Neural cell (in vitro differentiated cells): ENCODE measurements around the gene MAN2A2. TPM values are rescaled to one million over a fixed set of nuclear protein-coding genes. Genes with fewer than 3 reads are reported as not detected.

Experiments used
- H2AFZ ChIP-seq: fragments of 200-600, 300-800 bp; sonication (generic), shearing (Covaris generic); 2 replicates; pipeline ENCODE4 v1.6.0; 2014; ENCODE audit warnings: low read depth, mild to moderate bottlenecking, antibody characterized with exemption, low read length, moderate library complexity
- H3F3A ChIP-seq: fragments of 200-600 bp; shearing (Covaris generic); 2 replicates; pipeline ENCODE4 v1.6.1; 2016; ENCODE audit warnings: mild to moderate bottlenecking, moderate library complexity, mixed read lengths, antibody characterized with exemption, low read length; ENCODE audit not compliant: insufficient read depth, poor library complexity, severe bottlenecking
- H3K27ac ChIP-seq: fragments of 200-600, 300-800 bp; sonication (generic), shearing (Covaris generic); 2 replicates; pipeline ENCODE4 v1.5.1; 2014; ENCODE audit warnings: mild to moderate bottlenecking, low read length, moderate library complexity
- H3K27me3 ChIP-seq: fragments of 300-800, 200-600 bp; sonication (generic), shearing (Covaris generic); 2 replicates; pipeline ENCODE4 v1.6.0; 2014; ENCODE audit warnings: mild to moderate bottlenecking, low read depth, low read length, moderate library complexity; ENCODE audit not compliant: insufficient read depth
- H3K36me3 ChIP-seq: fragments of 300-800, 200-600 bp; sonication (generic), shearing (Covaris generic); 2 replicates; pipeline ENCODE4 v1.5.1; 2014; ENCODE audit warnings: mild to moderate bottlenecking, antibody characterized with exemption, low read length, moderate library complexity; ENCODE audit not compliant: insufficient read depth
- H3K4me2 ChIP-seq: fragments of 300-800, 200-600 bp; sonication (generic), shearing (Covaris generic); 2 replicates; pipeline ENCODE4 v1.6.0; 2014; ENCODE audit warnings: mild to moderate bottlenecking, low read length
- H3K4me3 ChIP-seq: fragments of 300-800, 200-600 bp; sonication (generic), shearing (Covaris generic); 2 replicates; pipeline ENCODE4 v1.5.1; 2014; ENCODE audit warnings: mild to moderate bottlenecking, low read length, moderate library complexity
- H3K79me2 ChIP-seq: fragments of 200-600 bp; shearing (Covaris generic); replicated peaks from 2 replicates; pipeline ENCODE4 v1.6.0; 2014; ENCODE audit warnings: mild to moderate bottlenecking, low read length, moderate library complexity; ENCODE audit not compliant: insufficient read depth
- H3K9ac ChIP-seq: fragments of 300-800, 200-600 bp; sonication (generic), shearing (Covaris generic); 2 replicates; pipeline ENCODE4 v1.6.1; 2016; ENCODE audit warnings: mild to moderate bottlenecking, low read length, mixed read lengths
- H3K9me2 ChIP-seq: fragments of 200-600 bp; shearing (Covaris generic); 2 replicates; pipeline ENCODE4 v1.6.1; 2016; ENCODE audit warnings: mild to moderate bottlenecking, low read length, mixed read lengths; ENCODE audit not compliant: insufficient read depth
- H3K9me3 ChIP-seq: fragments of 200-600, 300-800 bp; sonication (generic), shearing (Covaris generic); 2 replicates; pipeline ENCODE4 v1.6.1; 2016; ENCODE audit warnings: mild to moderate bottlenecking, mixed run types, low read length, moderate library complexity, mixed read lengths
- H4K20me1 ChIP-seq: fragments of 200-600 bp; shearing (Covaris generic); 2 replicates; pipeline ENCODE4 v1.6.1; 2016; ENCODE audit warnings: mild to moderate bottlenecking, mixed run types; ENCODE audit not compliant: insufficient read depth
- EP300 ChIP-seq: fragments of 450-650 bp; conservative IDR thresholded peaks from 2 replicates; pipeline ENCODE4 v1.6.1; 2014; ENCODE audit warnings: antibody characterized with exemption, mild to moderate bottlenecking, moderate library complexity; ENCODE audit not compliant: poor library complexity, severe bottlenecking
- EZH2 ChIP-seq: fragments of 200-600, 300-800 bp; shearing (Covaris generic), sonication (generic); IDR thresholded peaks from 2 replicates; pipeline ENCODE4 v1.6.1; 2014; ENCODE audit warnings: antibody characterized with exemption, low read length, borderline replicate concordance, mild to moderate bottlenecking; ENCODE audit not compliant: insufficient read depth, poor library complexity, severe bottlenecking
- MXI1 ChIP-seq: fragments of 450-650 bp; conservative IDR thresholded peaks from 2 replicates; pipeline ENCODE4 v1.6.1; 2014; ENCODE audit warnings: antibody characterized with exemption, mild to moderate bottlenecking; ENCODE audit not compliant: poor library complexity, severe bottlenecking
- POLR2AphosphoS5 ChIP-seq: IDR thresholded peaks from 2 replicates; pipeline ENCODE4 v1.6.1; 2012
- RAD21 ChIP-seq: fragments of 450-650 bp; conservative IDR thresholded peaks from 2 replicates; pipeline ENCODE4 v1.6.1; 2014; ENCODE audit warnings: antibody characterized with exemption, mild to moderate bottlenecking, moderate library complexity
- SMC3 ChIP-seq: fragments of 450-650 bp; conservative IDR thresholded peaks from 2 replicates; pipeline ENCODE4 v1.6.1; 2014; ENCODE audit warnings: antibody characterized with exemption, mild to moderate bottlenecking, moderate library complexity; ENCODE audit not compliant: poor library complexity
- TAF1 ChIP-seq: IDR thresholded peaks from 2 replicates; pipeline ENCODE4 v1.6.1; 2012; ENCODE audit warnings: low read depth
- polyA plus RNA-seq: library from polyadenylated mRNA; depleted of rRNA; stranded (reverse); fragments of >200 nt; gene quantifications from 2 replicates; pipeline ENCODE4 v1.2.3, GENCODE V29; 2014
- TF ChIP-seq, protein P1 (sequence below): fragments of 450-650 bp; IDR thresholded peaks from 2 replicates; pipeline ENCODE4 v1.5.1; 2014; ENCODE audit warnings: antibody characterized with exemption, mild to moderate bottlenecking, moderate library complexity; ENCODE audit not compliant: poor library complexity, severe bottlenecking
- TF ChIP-seq, protein P2 (sequence below): IDR thresholded peaks from 2 replicates; pipeline ENCODE4 v1.6.1; 2012; ENCODE audit warnings: borderline replicate concordance

MAN2A2 gene
- polyA plus RNA-seq, 1 donor from 2014 or later, result 59.8 TPM

DNA sequence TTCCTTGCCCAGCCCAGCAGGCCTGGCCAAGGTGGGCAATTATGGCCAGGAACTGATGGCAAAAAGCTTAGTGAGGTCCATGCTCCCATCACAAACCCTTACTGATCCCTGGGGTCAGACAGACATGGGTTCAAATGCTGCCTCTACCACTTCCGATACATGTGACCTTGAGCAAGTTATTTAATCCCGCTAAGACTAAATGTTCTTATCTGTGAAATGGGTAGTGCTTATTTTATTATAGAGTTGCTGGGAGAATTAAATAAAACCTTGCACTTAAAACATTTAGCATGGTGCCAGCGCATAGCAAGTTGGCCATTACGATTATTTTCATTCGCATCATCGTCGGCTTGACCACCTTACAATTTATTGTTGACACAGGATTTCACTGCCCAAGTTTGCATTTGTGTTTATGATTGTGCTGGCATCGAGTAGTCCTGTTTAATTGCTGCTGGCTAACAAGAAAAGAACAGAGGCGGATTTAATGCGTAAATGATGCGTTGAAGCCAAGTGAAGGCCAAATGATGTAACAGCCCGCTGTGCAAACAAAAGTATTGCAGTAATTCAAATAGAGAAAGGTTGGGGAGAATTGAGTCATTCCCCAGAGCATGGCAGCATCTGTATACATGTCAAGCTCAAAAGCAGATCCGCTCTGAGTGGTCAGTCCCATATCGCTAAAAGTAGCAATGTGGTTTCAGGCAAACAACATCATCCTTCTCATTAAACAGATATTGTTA is 42.0 kb upstream of the MAN2A2 start:
- H3K9me2 ChIP-seq, result no peaks in the 10 kb centered on the region
- no peaks in the 10 kb centered on the region for H4K20me1 ChIP-seq
- H3K9me3 ChIP-seq, result no peaks in the 10 kb centered on the region
- no peaks in the 10 kb centered on the region for H3K79me2 ChIP-seq
- no peak overlapping the region for H3K4me3 ChIP-seq
- TF ChIP-seq EZH2 (no peak), MXI1 (no peak), RAD21 (no peak), EP300 (no peak), POLR2AphosphoS5 (no peak), SMC3 (no peak), TAF1 (no peak)
- TF ChIP-seq, protein P1, sequence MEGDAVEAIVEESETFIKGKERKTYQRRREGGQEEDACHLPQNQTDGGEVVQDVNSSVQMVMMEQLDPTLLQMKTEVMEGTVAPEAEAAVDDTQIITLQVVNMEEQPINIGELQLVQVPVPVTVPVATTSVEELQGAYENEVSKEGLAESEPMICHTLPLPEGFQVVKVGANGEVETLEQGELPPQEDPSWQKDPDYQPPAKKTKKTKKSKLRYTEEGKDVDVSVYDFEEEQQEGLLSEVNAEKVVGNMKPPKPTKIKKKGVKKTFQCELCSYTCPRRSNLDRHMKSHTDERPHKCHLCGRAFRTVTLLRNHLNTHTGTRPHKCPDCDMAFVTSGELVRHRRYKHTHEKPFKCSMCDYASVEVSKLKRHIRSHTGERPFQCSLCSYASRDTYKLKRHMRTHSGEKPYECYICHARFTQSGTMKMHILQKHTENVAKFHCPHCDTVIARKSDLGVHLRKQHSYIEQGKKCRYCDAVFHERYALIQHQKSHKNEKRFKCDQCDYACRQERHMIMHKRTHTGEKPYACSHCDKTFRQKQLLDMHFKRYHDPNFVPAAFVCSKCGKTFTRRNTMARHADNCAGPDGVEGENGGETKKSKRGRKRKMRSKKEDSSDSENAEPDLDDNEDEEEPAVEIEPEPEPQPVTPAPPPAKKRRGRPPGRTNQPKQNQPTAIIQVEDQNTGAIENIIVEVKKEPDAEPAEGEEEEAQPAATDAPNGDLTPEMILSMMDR, result no peak
- TF ChIP-seq, protein P2, sequence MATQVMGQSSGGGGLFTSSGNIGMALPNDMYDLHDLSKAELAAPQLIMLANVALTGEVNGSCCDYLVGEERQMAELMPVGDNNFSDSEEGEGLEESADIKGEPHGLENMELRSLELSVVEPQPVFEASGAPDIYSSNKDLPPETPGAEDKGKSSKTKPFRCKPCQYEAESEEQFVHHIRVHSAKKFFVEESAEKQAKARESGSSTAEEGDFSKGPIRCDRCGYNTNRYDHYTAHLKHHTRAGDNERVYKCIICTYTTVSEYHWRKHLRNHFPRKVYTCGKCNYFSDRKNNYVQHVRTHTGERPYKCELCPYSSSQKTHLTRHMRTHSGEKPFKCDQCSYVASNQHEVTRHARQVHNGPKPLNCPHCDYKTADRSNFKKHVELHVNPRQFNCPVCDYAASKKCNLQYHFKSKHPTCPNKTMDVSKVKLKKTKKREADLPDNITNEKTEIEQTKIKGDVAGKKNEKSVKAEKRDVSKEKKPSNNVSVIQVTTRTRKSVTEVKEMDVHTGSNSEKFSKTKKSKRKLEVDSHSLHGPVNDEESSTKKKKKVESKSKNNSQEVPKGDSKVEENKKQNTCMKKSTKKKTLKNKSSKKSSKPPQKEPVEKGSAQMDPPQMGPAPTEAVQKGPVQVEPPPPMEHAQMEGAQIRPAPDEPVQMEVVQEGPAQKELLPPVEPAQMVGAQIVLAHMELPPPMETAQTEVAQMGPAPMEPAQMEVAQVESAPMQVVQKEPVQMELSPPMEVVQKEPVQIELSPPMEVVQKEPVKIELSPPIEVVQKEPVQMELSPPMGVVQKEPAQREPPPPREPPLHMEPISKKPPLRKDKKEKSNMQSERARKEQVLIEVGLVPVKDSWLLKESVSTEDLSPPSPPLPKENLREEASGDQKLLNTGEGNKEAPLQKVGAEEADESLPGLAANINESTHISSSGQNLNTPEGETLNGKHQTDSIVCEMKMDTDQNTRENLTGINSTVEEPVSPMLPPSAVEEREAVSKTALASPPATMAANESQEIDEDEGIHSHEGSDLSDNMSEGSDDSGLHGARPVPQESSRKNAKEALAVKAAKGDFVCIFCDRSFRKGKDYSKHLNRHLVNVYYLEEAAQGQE, result no peak
- H3K4me2 ChIP-seq, result no peak overlapping the region
- H3F3A ChIP-seq, result no peaks in the 10 kb centered on the region
- H3K9ac ChIP-seq, result no peak overlapping the region
- no peaks in the 10 kb centered on the region for H3K27me3 ChIP-seq
- no peak overlapping the region for H3K27ac ChIP-seq
- no peaks in the 10 kb centered on the region for H3K36me3 ChIP-seq
- no peak overlapping the region for H2AFZ ChIP-seq

DNA sequence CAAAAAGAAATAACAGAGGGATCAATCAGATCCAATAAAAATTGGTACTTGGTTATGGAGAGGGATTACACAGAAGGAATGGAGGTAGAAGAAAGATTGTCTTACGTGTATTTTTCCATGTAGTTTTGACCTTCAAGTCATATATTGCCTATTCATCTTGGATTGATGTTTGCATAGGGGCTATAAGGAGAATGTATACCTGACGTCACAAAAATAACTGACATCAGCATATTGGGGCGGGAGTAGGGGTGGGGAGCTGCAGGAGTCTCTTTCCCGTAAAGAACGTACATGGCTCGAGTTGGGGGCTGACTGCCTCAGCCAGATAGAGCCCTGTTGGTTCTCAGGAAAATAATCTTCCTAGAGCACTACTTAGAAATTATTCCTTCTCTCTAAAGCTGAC is 40.6 kb upstream of the MAN2A2 start:
- Histone ChIP-seq H3K4me3 (no peak overlapping the region), H3K27ac (no peak overlapping the region), H3K27me3 (no peaks in the 10 kb centered on the region), H3K79me2 (no peaks in the 10 kb centered on the region), H3K9me3 (no peaks in the 10 kb centered on the region), H4K20me1 (no peaks in the 10 kb centered on the region), H2AFZ (no peak overlapping the region), H3K4me2 (no peak overlapping the region), H3K9me2 (no peaks in the 10 kb centered on the region), H3F3A (no peaks in the 10 kb centered on the region), H3K36me3 (no peaks in the 10 kb centered on the region), H3K9ac (no peak overlapping the region)
- TF ChIP-seq, protein P2, result no peak
- TF ChIP-seq MXI1 (no peak), EZH2 (no peak), SMC3 (no peak), RAD21 (no peak), EP300 (no peak), POLR2AphosphoS5 (no peak), TAF1 (no peak)
- TF ChIP-seq, protein P1, result no peak
